IPS-20b (cell line): Measurements from ENCODE around the gene ISCA2.

Source experiments
- H3K27ac ChIP-seq: one replicate; pipeline ENCODE4 v1.5.1; 2013; ENCODE audit warnings: low read length
- H3K27me3 ChIP-seq: 2 replicates; pipeline ENCODE4 v1.6.1; 2013; ENCODE audit warnings: mild to moderate bottlenecking, low read length, inconsistent platforms; ENCODE audit not compliant: insufficient read depth
- H3K36me3 ChIP-seq: 2 replicates; pipeline ENCODE4 v1.6.1; 2013; ENCODE audit warnings: low read depth, mild to moderate bottlenecking, inconsistent platforms, low read length, moderate library complexity; ENCODE audit not compliant: insufficient read depth
- H3K4me1 ChIP-seq: 2 replicates; pipeline ENCODE4 v1.6.1; 2013; ENCODE audit warnings: mild to moderate bottlenecking, control low read depth, inconsistent platforms, low read length, moderate library complexity; ENCODE audit not compliant: insufficient read depth
- H3K4me3 ChIP-seq: 2 replicates; pipeline ENCODE4 v1.5.1; 2013; ENCODE audit warnings: mild to moderate bottlenecking, low read length, inconsistent platforms
- H3K9ac ChIP-seq: 2 replicates; pipeline ENCODE4 v1.6.1; 2013; ENCODE audit warnings: low read depth, mild to moderate bottlenecking, inconsistent platforms, low read length, moderate library complexity
- H3K9me3 ChIP-seq: 2 replicates; pipeline ENCODE4 v1.6.1; 2013; ENCODE audit warnings: mild to moderate bottlenecking, low read depth, low read length, inconsistent platforms; ENCODE audit not compliant: insufficient read depth

The ISCA2 gene

GRCh38 chr14:74510223-74510931 lies 16.8 kb downstream of the ISCA2 start:
- H3K4me1 ChIP-seq: peaks cover 15% of the 10 kb centered on the region; the same call in 1 of the 2 replicates
- H3K27ac ChIP-seq: no peak overlapping the region
- H3K4me3 ChIP-seq: no peak overlapping the region
- H3K9me3 ChIP-seq: no peaks in the 10 kb centered on the region
- no peaks in the 10 kb centered on the region for H3K36me3 ChIP-seq
- no peak overlapping the region for H3K9ac ChIP-seq
- H3K27me3 ChIP-seq: no peaks in the 10 kb centered on the region

- peaks cover 15% of the 10 kb centered on the region; the same call in 1 of the 2 replicates for H3K4me1 ChIP-seq
- H3K9me3 ChIP-seq: no peaks in the 10 kb centered on the region
- H3K27me3 ChIP-seq: no peaks in the 10 kb centered on the region
- no peak overlapping the region for H3K4me3 ChIP-seq
- H3K36me3 ChIP-seq: no peaks in the 10 kb centered on the region
- H3K9ac ChIP-seq: no peak overlapping the region
- no peak overlapping the region for H3K27ac ChIP-seq
Observed at GRCh38 chr14:74510959-74511409, 17.4 kb downstream of the ISCA2 start.

GRCh38 chr14:74511966-74512830 lies 18.6 kb downstream of the ISCA2 start:
- Histone ChIP-seq H3K36me3 (no peaks in the 10 kb centered on the region), H3K9me3 (no peaks in the 10 kb centered on the region), H3K4me3 (no peak overlapping the region), H3K9ac (no peak overlapping the region), H3K27me3 (no peaks in the 10 kb centered on the region), H3K4me1 (peaks cover 24% of the 10 kb centered on the region; the same call in 1 of the 2 replicates), H3K27ac (no peak overlapping the region)

GRCh38 chr14:74514471-74514941 lies 20.9 kb downstream of the ISCA2 start:
- Histone ChIP-seq H3K4me1 (peaks cover 24% of the 10 kb centered on the region; the same call in 1 of the 2 replicates), H3K27me3 (no peaks in the 10 kb centered on the region), H3K9ac (no peak overlapping the region), H3K9me3 (no peaks in the 10 kb centered on the region), H3K36me3 (no peaks in the 10 kb centered on the region), H3K4me3 (no peak overlapping the region), H3K27ac (no peak overlapping the region)

- no peak overlapping the region for H3K9ac ChIP-seq
- no peaks in the 10 kb centered on the region for H3K9me3 ChIP-seq
- no peak overlapping the region for H3K4me3 ChIP-seq
- H3K36me3 ChIP-seq: no peaks in the 10 kb centered on the region
- H3K4me1 ChIP-seq: peaks cover 19% of the 10 kb centered on the region; the same call in 1 of the 2 replicates
- no peaks in the 10 kb centered on the region for H3K27me3 ChIP-seq
- no peak overlapping the region for H3K27ac ChIP-seq
Observed at GRCh38 chr14:74515891-74516412, 22.4 kb downstream of the ISCA2 start.

GRCh38 chr14:74516451-74517160 lies 23.0 kb downstream of the ISCA2 start:
- H3K36me3 ChIP-seq: no peaks in the 10 kb centered on the region
- no peak overlapping the region for H3K27ac ChIP-seq
- peaks cover 18% of the 10 kb centered on the region; the same call in 1 of the 2 replicates for H3K4me1 ChIP-seq
- no peak overlapping the region for H3K4me3 ChIP-seq
- H3K27me3 ChIP-seq: no peaks in the 10 kb centered on the region
- H3K9me3 ChIP-seq: no peaks in the 10 kb centered on the region
- H3K9ac ChIP-seq: peak overlapping the region; percentile 37; the same call in 1 of the 2 replicates

GRCh38 chr14:74517731-74518130 lies 24.2 kb downstream of the ISCA2 start:
- H3K27me3 ChIP-seq: no peaks in the 10 kb centered on the region
- H3K9ac ChIP-seq: no peak overlapping the region
- no peak overlapping the region for H3K4me3 ChIP-seq
- H3K27ac ChIP-seq: no peak overlapping the region
- H3K4me1 ChIP-seq: peaks cover 18% of the 10 kb centered on the region; the same call in 1 of the 2 replicates
- no peaks in the 10 kb centered on the region for H3K36me3 ChIP-seq
- no peaks in the 10 kb centered on the region for H3K9me3 ChIP-seq

- H3K36me3 ChIP-seq: no peaks in the 10 kb centered on the region
- H3K27me3 ChIP-seq: no peaks in the 10 kb centered on the region
- peaks cover 18% of the 10 kb centered on the region; the same call in 1 of the 2 replicates for H3K4me1 ChIP-seq
- H3K4me3 ChIP-seq: no peak overlapping the region
- H3K9me3 ChIP-seq: no peaks in the 10 kb centered on the region
- no peak overlapping the region for H3K27ac ChIP-seq
- H3K9ac ChIP-seq: no peak overlapping the region
Observed at GRCh38 chr14:74518221-74518620, 24.7 kb downstream of the ISCA2 start.

- Histone ChIP-seq H3K4me1 (peaks cover 13% of the 10 kb centered on the region; the same call in 1 of the 2 replicates), H3K9ac (no peak overlapping the region), H3K36me3 (no peaks in the 10 kb centered on the region), H3K27me3 (no peaks in the 10 kb centered on the region), H3K27ac (no peak overlapping the region), H3K4me3 (no peak overlapping the region), H3K9me3 (no peaks in the 10 kb centered on the region)
Observed at GRCh38 chr14:74519316-74520074, 25.9 kb downstream of the ISCA2 start.

- H3K9me3 ChIP-seq: no peaks in the 10 kb centered on the region
- peaks cover 4% of the 10 kb centered on the region; the same call in 1 of the 2 replicates for H3K4me1 ChIP-seq
- no peak overlapping the region for H3K9ac ChIP-seq
- no peak overlapping the region for H3K4me3 ChIP-seq
- H3K27me3 ChIP-seq: no peaks in the 10 kb centered on the region
- no peak overlapping the region for H3K27ac ChIP-seq
- H3K36me3 ChIP-seq: no peaks in the 10 kb centered on the region
Observed at GRCh38 chr14:74521756-74522155, 28.2 kb downstream of the ISCA2 start.
